K562 (cell line): Measurements from ENCODE around the gene PRDM11. TPM values are rescaled to one million over a fixed set of nuclear protein-coding genes. Genes with fewer than 3 reads are reported as not detected.

ENCODE experiments used
- POLR2G ChIP-seq: fragments of 200-400 bp; formaldehyde crosslinking; IDR thresholded peaks from 2 replicates; pipeline ENCODE4 v1.6.1; 2017; ENCODE audit warnings: low read depth, mild to moderate bottlenecking, antibody characterized with exemption, low read length, moderate library complexity
- SMARCA4 ChIP-seq: fragments of 450-650 bp; IDR thresholded peaks from 2 replicates; pipeline ENCODE4 v1.6.1; 2016
- polyA plus RNA-seq, 8 experiments: library from polyadenylated mRNA; depleted of rRNA in 4 of 8; stranded (reverse) in 5 of 8; unstranded in 3 of 8; fragments of >200 nt; fragmentation: Nextera tagmentation in 2 of 8; fragmentation: Illumina TruSeq in 1 of 8; extraction: Ambion mirVana in 2 of 8; extraction: Trizol in 1 of 8; gene quantifications; 2 replicates each; pipeline versions ENCODE4 v1.2.1 to v1.2.3, GENCODE V29; 2011 to 2014; ENCODE audit warnings: inconsistent platforms in 1 of 8, missing spikeins in 1 of 8
- total RNA-seq, 7 experiments: library from RNA; depleted of rRNA in 6 of 7; stranded (reverse); fragments of >200 nt in 6 of 7; fragmentation: Illumina TruSeq in 2 of 7; extraction: Trizol in 2 of 7; gene quantifications; 2 replicates each; pipeline versions ENCODE4 v1.2.1 to v1.2.3, GENCODE V29; 2011 to 2021; ENCODE audit warnings: low replicate concordance in 1 of 7
- TF ChIP-seq, protein P1 (sequence below), 2 experiments: fragments of 450-650 bp; IDR thresholded peaks; 2 replicates each; pipeline ENCODE4 v1.6.1; 2018; ENCODE audit warnings: mild to moderate bottlenecking in 2 of 2, low read depth in 1 of 2; ENCODE audit not compliant: partially characterized antibody in 2 of 2
- TF ChIP-seq, protein P2 (sequence below): fragments of 450-650 bp; formaldehyde crosslinking; IDR thresholded peaks from 2 replicates; pipeline ENCODE4 v1.4.0; 2020; ENCODE audit warnings: mild to moderate bottlenecking, mixed read lengths
- TF ChIP-seq, protein P3 (sequence below): sonication (generic); formaldehyde crosslinking; IDR thresholded peaks from 2 replicates; pipeline ENCODE4 v1.8.0; 2022; ENCODE audit warnings: missing genetic modification reagents, mild to moderate bottlenecking, borderline replicate concordance

Gene PRDM11
- total and polyA plus RNA-seq, 9 of the 15 experiments (the other 6 are each of a cell fraction or from before 2014, with no cell fraction given) = 0.01 to 1.1 (median 0.29) TPM

DNA sequence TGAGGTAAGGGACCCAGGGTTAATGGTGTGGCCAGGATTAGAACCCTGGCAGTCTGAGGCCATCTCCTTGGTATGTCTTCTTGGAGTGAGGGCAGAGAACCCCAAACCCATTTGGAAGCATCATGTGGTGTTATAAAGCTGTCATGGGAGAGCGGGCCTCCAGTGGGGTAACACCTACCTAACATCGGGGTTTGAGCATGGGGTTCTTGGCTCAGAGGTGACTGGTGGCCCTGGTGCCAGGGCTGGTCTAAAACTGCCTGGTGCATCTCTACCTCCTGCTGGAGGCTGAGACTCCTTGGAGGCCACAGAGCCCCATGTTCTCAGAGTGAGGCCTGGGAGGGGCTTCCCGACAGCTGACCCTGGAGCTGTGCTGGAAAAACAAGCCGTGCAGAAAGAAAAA is 4.5 kb downstream of the PRDM11 start (continued):
- TF ChIP-seq, protein P1, sequence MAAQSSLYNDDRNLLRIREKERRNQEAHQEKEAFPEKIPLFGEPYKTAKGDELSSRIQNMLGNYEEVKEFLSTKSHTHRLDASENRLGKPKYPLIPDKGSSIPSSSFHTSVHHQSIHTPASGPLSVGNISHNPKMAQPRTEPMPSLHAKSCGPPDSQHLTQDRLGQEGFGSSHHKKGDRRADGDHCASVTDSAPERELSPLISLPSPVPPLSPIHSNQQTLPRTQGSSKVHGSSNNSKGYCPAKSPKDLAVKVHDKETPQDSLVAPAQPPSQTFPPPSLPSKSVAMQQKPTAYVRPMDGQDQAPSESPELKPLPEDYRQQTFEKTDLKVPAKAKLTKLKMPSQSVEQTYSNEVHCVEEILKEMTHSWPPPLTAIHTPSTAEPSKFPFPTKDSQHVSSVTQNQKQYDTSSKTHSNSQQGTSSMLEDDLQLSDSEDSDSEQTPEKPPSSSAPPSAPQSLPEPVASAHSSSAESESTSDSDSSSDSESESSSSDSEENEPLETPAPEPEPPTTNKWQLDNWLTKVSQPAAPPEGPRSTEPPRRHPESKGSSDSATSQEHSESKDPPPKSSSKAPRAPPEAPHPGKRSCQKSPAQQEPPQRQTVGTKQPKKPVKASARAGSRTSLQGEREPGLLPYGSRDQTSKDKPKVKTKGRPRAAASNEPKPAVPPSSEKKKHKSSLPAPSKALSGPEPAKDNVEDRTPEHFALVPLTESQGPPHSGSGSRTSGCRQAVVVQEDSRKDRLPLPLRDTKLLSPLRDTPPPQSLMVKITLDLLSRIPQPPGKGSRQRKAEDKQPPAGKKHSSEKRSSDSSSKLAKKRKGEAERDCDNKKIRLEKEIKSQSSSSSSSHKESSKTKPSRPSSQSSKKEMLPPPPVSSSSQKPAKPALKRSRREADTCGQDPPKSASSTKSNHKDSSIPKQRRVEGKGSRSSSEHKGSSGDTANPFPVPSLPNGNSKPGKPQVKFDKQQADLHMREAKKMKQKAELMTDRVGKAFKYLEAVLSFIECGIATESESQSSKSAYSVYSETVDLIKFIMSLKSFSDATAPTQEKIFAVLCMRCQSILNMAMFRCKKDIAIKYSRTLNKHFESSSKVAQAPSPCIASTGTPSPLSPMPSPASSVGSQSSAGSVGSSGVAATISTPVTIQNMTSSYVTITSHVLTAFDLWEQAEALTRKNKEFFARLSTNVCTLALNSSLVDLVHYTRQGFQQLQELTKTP (IDR thresholded peaks at IDR 0.05; ENCODE audit: low read depth in 1 of 2, partially characterized antibody in 2 of 2) = no peak
- TF ChIP-seq, protein P2, sequence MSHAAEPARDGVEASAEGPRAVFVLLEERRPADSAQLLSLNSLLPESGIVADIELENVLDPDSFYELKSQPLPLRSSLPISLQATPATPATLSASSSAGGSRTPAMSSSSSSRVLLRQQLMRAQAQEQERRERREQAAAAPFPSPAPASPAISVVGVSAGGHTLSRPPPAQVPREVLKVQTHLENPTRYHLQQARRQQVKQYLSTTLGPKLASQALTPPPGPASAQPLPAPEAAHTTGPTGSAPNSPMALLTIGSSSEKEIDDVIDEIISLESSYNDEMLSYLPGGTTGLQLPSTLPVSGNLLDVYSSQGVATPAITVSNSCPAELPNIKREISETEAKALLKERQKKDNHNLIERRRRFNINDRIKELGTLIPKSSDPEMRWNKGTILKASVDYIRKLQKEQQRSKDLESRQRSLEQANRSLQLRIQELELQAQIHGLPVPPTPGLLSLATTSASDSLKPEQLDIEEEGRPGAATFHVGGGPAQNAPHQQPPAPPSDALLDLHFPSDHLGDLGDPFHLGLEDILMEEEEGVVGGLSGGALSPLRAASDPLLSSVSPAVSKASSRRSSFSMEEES (CRISPR knock-in tag) = no peak
- TF ChIP-seq SMARCA4 (no peak), POLR2G (no peak)
- TF ChIP-seq, protein P3, sequence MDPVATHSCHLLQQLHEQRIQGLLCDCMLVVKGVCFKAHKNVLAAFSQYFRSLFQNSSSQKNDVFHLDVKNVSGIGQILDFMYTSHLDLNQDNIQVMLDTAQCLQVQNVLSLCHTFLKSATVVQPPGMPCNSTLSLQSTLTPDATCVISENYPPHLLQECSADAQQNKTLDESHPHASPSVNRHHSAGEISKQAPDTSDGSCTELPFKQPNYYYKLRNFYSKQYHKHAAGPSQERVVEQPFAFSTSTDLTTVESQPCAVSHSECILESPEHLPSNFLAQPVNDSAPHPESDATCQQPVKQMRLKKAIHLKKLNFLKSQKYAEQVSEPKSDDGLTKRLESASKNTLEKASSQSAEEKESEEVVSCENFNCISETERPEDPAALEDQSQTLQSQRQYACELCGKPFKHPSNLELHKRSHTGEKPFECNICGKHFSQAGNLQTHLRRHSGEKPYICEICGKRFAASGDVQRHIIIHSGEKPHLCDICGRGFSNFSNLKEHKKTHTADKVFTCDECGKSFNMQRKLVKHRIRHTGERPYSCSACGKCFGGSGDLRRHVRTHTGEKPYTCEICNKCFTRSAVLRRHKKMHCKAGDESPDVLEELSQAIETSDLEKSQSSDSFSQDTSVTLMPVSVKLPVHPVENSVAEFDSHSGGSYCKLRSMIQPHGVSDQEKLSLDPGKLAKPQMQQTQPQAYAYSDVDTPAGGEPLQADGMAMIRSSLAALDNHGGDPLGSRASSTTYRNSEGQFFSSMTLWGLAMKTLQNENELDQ (CRISPR knock-in tag) = no peak
